HG03175 (cell line): ENCODE results near the gene AK1.
"Not testable (repeated sequence)": the region's sequence is repeated elsewhere in the genome, so short reads cannot be mapped to it uniquely, and the experiment has no call there.

Experiments
- ATAC-seq: cut with Tn5 transposase; IDR thresholded peaks from one replicate; pipeline ENCODE4 v1.9.1; 2021; ENCODE audit warnings: mild to moderate bottlenecking, moderate library complexity; ENCODE audit not compliant: unreplicated experiment

AK1 gene

DNA sequence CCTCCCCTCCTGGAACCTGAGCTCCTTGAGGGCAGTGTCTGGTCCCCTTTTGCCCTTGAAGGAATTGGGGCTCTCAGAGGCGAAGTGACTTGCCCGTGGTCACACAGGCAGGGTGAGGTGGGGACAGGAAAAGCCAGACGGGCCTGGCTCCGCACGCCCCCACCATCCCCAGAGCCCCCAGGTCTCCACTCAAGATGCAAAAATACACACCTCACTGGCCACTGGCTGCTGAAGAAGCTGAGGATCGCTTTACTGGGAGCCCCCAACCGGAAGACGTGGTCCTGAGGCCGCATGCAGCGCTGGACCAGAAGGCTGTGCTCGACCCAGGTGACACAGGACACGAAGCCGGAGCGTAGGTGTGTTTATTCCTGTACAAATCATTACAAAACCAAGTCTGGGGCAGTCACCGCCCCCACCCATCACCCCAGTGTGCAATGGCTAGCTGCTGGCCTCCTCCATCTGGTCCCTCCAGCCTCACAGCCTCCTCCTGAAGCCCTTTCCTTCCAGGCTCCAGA is 7.6 kb upstream of the AK1 start:
- ATAC-seq: no peak

DNA sequence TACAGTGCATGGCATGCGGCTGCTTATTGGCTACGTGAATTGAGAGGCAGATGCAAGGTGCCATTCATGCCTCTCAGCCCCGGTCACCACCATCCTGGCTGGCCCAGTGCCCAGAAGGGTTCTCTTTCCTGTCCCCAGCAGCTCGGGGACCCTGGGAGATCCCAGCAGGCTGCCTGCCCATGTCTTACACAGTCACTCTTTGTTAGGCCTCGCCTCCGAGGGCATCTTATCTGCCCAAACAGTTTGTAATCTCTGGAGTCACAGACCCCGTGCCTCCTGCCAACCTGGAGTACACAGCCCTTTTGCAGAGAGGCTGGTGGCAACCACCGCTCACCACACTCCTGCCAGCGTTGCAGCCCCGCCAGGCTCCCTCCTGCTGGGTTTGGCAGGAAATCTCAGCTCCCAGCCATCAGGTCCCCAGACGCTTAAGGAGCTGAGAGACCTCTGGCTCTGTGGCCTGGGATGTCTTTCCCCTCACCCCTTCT is 7.0 kb upstream of the AK1 start:
- ATAC-seq: no peak

DNA sequence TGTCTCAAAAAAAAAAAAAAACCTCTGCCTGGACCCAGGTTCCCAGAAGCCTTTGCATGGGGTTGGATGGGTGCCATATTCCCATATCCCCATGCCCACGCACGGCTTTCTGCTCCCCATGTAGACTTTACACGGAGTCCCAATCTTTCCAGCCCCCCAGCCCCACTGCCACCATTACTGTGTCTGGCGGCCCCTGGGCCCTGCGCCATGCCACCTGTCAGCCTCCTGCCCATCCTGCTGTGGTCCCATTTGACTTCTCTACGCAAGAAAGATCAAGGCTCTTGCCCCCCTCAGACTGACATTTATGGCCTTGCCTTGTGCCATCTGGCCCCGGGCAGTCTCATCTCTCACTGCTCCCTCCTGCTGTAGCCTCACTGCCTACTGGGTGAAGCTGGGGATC is 6.5 kb upstream of the AK1 start:
- ATAC-seq: no peak

DNA sequence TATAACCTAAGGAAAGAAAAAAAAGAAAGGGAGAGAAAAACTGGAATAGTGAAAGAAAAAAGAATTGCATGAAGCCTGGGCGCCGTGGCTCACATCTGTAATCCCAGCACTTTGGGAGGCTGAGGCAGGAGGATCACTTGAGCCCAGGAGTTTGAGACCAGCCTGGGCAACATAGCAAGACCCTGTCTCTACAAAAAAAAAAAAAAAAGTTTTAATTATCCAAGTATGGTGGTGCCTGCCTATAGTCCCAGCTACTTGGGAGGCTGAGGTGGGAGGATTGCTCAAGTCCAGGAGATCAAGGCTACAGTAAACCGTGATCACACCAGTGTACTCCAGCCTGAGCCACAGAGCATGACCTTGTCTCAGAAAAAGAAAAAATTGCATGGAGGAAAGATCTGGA is 4.2 kb upstream of the AK1 start:
- not testable (repeated sequence) for ATAC-seq

DNA sequence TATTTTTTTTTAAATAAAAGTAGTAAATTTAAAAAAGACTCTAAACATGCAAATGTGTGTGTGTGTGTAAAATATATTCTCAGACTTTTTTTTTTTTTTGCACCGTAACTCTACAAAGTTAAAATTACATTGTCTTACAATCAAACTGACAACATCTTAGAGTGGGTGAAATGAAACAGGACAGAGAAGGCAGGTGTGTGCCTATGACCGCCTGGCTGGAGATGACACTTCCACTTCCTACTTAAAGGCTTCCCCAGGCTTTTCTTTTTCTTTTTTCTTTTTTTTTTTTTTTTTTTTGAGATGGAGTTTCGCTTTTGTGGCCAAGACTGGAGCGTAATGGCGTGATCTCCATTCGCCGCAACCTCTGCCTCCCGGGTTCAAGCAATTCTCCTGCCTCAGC is 2.7 kb upstream of the AK1 start:
- no peak for ATAC-seq

DNA sequence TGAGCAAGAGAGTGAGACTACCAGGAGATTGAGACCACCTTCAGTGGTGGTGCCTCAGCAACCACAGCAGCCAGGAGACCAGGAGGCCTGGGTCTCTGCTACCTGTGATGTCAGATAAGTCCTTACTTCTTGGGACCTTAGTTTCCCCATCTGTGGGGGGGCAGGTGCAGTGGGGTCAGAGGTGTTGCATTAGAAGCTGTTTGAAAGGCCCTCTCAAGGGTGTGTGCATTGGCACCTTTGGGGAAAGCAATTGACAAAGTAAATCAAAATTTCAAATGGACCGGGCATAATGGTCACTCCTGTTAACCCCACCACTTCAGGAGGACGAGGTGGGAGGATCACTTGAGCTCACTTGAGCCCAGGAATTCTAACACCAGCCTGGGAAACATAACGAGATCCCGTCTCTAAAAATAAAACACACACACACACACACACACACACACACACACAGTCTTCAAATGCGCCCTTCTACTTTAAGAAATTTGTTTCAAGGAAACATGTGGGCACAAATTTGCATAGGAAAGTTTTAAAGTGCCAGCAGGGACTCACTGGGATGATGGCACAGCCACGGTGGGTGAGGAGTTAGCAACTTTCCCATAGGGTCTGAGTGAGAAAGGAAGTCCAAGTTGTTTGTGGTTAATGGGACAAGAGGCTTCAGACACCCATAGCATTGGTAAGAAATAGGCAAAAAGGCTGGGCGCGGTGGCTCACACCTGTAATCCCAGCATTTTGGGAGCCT is 1.3 kb upstream of the AK1 start:
- ATAC-seq: no peak

DNA sequence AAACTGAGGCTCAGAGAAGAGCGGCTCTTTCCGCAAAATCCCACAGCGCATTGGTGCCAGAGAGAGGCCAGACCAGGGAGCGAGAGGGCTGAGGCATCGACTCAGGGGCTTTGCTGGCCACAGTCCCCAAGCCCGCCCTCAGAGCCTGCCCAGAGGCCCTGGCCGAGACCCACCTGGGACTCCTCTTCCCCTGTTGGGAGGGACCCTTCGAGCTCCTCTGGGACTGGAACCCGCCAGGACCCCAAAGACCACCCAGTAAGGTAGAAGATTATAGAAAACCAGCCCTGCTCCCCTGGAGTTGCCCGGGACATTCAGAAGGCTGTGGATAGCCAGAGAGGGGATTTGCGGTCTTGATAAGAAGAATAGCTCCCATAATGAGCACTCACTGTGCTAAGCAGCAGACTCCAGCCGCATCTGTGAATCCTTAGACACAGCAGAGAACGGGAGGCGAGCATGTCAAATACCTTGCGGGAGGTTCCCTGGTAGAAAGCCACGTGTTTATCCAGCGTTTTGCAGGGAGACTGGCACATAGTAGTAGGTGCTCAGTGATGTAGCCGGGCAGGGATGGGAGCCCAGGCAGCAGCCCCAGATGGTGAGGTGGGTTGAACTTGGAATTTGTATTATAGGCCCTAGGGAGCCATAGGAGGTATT is 651 bp upstream of the AK1 start:
- ATAC-seq: no peak

DNA sequence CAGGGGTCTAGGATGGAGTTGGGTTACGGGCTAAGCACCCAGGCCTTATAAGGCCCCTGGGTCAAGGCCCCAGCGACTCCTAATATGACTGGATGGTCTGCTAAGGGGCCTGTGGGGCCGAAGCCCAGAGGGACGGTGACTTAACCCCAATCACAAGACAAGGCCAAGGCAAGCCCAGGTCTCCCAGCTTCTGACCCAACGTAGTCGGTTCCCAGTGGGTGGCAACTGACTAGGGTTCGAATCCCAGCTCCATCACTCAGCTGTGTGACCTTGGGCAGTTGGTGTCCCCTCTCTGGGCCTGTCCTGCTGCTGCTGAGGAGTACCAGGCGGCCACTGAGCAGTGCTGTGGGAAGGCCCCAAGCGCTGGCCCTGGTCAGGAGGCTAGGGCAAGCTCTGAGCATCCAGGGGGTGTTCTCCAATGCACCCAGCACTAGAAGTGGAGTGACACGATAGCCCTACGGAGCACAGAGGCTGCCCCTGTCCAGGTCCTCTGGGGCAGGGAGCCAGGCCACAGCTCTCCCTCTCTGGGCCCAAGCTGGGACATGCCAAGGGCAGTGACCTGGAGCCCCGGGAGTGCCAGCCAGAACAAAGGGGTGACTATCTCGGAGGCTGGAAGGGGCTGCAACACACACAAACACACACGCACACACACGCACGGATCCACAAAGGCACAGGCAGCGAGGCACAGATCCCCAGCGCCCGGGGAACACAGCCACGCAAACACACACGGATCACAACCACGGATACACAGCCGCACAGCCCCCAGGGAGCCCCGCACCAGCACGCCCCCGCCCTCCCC is 512 bp downstream of the AK1 start:
- no peak for ATAC-seq

DNA sequence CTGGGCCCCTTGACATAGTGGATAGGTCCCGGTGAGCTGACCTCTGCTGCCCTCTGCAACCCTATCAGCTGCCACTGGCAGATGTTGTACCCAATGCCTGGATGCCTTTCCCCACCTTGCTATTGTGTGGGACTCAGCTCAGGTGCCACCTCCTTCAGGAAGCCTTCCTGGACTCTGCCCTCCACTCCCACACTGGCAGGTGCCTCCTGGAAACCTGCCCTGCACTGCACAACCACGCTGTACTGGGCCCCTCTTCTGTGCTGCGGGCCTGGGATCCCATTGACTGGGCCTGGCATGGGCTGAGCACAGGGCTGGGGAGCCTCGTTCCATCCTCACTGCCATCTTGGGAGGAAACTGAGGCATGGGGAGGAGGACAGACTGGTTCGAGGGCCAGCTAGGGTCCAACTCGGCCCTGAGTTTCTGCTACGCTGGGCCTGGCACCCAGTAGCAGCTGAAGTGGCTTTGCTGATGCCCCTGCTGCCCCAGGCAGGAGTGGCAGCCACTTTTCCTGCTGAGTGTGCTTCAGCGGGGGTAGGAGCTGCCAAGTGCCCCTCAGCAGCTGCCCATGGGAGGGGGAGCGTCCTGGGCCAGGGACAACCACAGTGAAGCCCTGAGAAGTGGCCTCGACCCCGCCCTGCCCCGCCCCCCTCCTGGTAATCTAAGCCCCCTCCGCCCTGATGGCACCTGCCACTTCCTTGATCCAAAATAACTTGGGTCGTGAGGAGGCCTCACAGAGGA is 1.3 kb downstream of the AK1 start:
- no peak for ATAC-seq

DNA sequence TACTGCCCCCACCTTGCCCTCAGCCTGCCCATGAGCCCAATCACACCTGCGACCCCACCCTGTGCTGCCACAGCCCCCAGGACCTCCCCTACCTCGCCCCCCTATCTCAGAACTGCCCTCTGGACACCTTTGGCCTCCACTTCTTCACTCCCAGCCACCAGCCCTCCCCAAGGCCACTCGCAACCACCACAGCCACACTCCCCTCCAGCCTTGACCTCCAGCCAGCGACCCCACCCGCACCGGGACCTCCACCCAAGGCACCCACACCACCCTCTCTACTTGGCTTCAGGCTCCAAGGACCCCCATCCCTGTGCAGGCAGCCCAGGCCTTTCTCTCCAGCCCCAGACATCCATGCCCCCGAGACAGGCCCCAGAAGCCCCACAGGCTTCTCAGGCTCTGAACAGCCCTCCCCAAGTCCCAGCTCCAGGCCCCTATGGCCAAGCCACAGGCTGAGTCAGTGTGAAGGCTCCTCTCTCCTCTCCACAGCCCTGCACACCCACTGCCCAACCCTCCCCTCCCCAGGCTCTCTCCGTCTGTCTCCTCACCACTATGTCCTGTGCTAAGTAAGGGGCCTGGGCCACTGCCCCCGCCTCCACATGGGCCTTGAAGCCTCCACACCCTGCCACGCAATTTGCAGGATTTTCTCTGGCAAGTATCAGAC is 2.0 kb downstream of the AK1 start:
- no peak for ATAC-seq

DNA sequence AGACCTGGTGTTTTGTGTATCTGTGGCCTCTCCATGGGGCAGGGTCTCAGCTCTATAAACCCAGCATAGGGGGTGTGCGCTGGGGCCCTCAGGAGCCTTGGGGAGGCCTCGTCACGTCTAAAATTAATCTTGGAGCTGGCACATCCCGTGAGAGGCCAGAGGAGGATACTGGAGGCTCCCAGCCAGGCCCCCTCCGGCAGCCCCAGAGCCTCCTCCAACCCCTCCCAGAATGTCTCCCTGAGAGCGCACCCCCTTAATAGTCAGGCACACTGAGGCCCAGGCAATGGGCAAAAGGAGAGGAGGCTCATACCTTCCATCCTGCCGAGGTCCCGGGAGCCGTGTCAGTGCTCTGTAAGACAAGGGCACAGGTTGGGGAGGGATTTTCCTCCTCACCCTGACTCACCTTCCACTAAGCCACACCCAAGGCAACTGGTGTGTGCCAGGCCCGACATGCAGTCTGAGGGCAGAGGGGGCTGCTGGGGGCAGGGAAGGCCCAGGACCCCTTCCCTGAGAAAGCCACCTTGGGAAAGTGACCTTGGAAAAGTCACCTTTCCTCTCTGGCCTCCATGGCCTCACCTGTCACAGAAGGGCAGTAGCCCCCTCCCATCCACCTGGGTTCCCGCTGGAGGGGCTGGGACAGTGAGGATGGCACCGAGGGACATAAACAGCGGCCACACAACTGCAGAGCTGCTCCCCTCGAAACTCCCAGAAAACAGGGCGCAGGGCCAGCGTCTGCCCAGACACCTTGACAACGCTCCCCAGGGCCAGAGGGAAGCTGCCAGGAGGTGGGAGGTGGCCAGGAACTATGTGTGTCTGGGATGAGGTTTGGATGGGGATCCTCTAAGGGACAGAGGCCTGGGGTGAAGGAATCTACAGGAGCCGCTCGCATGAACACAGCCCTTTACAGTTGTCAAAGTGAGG is 2.9 kb downstream of the AK1 start:
- no peak for ATAC-seq

DNA sequence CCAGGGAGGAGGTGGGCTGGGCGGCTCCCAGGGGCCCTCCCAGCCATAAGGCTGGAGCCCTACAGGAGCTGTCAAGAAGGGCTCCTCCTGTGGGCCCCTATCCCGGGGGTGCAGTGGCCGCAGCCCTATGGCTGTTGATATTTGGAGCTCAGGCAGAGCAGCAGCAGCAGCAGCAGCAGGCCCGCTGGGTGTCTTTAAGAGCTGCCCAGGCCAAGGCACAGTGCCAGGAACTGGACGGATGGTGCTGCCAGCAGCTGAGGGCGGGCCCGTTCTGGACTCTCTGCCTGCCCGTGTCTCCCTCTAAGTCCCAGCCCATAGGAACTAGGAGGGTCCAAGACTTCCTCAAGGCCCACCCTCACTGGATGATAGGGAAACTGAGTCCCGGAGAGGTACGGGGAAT is 3.6 kb downstream of the AK1 start:
- no peak for ATAC-seq

DNA sequence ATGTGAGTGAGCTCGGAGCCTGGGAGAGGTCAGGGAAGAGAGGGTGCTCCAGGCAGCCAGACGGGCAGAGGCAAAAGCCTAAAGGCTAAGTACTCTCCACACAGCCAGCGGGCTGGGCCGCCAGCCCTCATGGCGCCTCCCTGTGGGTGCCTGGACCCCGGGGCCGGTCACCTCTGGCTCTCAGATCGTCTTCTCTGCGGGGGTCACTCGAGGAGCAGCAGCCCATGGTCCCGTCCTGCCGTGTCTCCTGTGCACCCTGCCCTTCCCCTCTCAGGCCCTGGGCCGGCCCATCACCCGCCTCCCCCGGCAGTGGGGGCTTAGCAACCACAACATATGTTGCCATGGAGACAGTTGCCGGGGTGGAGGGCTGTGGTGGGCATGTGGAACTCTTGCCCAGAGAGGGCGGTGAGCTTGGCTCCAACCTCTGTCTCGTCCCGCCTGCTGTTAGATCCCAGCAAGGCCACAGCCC is 4.2 kb downstream of the AK1 start:
- no peak for ATAC-seq

DNA sequence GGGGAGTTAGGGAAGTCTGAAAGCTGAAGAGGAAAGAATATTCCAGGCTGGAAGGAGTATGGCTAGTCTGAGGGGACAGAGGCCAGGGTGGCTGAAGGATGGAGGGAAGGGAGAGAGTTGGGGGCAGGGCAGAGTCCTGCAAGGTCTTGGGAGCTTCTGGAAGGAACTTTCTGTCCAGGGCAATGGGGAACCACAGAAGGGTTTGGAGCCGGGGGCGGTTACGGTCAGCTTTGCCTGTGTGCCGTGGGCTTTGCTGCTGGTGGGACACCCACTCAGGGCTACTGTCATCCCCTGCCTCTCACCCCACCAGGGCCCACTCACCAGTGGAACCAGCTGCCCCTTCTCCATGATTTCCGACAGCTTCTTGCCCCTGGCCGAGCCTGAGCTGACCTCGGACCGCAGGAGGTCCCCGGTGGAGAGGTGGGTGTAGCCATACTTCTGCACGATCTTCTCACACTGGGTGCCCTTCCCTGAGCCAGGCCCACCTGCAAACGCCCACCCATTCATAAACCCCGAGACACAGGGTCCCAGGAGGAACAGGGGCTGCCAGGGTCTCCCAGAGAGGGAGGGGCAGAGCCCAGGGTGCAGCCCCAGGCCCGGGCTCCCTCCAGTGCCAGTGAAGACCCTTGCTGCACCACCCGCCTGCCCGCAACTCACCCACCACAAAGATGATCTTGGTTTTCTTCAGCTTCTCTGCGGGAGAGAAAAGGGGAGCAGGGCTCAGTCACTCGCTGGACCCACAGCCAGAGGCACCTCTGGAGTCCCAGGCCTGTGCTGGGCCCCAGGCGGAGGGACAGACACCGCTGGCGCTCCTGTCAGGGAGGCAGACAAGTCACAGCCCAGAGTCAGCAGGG is 4.9 kb downstream of the AK1 start:
- no peak for ATAC-seq

DNA sequence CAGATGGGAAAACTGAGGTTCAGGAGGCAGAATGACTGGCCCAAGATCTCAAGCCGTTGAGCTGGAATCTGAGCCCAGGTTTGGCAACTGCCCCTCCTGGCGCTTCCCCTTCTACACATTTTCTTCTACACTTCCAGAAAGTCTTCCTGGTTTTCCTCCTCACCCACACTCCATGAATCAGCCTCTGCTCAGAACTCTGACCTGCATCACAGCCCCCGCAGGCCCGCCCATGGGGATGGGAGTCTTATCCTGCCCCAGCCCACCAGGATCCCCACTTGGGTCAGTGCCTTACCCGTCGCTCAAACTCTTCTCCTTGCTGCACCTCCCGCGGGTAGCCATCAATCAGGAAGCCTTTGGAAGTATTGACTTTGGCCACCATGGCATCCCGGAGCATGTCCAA is 5.9 kb downstream of the AK1 start:
- ATAC-seq: no peak

DNA sequence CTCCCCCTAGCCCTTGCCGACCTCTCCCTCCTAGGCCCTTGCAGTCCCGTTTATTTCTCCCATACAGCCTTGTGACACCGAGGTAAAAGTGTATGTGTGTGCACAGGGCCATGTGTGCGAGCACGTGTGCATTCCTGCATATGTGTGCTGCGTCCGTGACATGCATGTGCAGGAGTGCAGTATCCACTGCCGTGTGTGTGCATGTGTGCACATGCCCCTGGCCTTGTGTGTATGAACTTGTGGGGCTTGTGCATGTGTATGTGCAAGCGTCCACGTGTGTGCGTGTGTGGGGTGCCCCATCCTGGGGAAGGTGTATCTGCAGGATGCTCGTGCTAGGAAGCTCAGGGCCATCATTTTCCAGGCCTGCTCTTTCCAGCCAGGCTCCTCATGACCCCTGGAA is 6.6 kb downstream of the AK1 start:
- no peak for ATAC-seq

DNA sequence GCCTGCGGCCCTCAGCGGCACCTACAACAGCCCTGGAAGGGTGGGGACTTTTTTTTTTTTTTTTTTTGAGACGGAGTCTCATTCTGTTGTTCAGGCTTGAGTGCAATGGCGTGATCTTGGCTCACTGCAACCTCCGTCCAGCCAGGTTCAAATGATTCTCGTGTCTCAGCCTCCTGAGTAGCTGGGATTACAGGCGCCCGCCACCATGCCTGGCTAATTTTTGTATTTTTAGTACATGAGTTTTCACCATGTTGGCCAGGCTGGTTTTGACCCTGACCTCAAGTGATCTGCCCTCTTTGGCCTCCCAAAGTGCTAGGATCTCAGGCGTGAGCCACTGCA is 7.4 kb downstream of the AK1 start:
- ATAC-seq: not testable (repeated sequence)
